Loucy (cell line): Measurements from ENCODE around the gene KCNAB3.

Experiments
- H2AFZ ChIP-seq: fragments of 200-600 bp; sonication (generic); 2 replicates; pipeline ENCODE4 v1.6.0; 2016; ENCODE audit warnings: antibody characterized with exemption, mild to moderate bottlenecking, low read length, moderate library complexity
- H3F3A ChIP-seq: fragments of 200-600 bp; 2 replicates; pipeline ENCODE4 v1.6.0; 2016; ENCODE audit warnings: antibody characterized with exemption, low read depth, mild to moderate bottlenecking
- H3K27me3 ChIP-seq: fragments of 200-600 bp; sonication (generic); 2 replicates; pipeline ENCODE4 v1.6.1; 2014; ENCODE audit warnings: low read length, mild to moderate bottlenecking; ENCODE audit not compliant: insufficient read depth, poor library complexity, severe bottlenecking
- H3K36me3 ChIP-seq: fragments of 200-600 bp; sonication (generic); 2 replicates; pipeline ENCODE4 v1.6.1; 2016; ENCODE audit warnings: low read length; ENCODE audit not compliant: insufficient read depth
- H3K4me1 ChIP-seq: fragments of 200-600 bp; sonication (generic); 2 replicates; pipeline ENCODE4 v1.5.1; 2014; ENCODE audit warnings: low read length, mild to moderate bottlenecking; ENCODE audit not compliant: insufficient read depth, poor library complexity, severe bottlenecking
- H3K4me2 ChIP-seq: fragments of 200-600 bp; sonication (generic); 2 replicates; pipeline ENCODE4 v1.6.0; 2014; ENCODE audit warnings: antibody characterized with exemption, low read length, low read depth, mild to moderate bottlenecking; ENCODE audit not compliant: poor library complexity, severe bottlenecking
- H3K4me3 ChIP-seq: fragments of 200-600 bp; sonication (generic); 2 replicates; pipeline ENCODE4 v1.5.1; 2014; ENCODE audit warnings: low read length, mild to moderate bottlenecking, mixed read lengths; ENCODE audit not compliant: poor library complexity, severe bottlenecking
- H3K79me2 ChIP-seq: fragments of 200-600 bp; sonication (generic); 2 replicates; pipeline ENCODE4 v1.6.1; 2014; ENCODE audit warnings: low read length; ENCODE audit not compliant: insufficient read depth
- H3K9ac ChIP-seq: fragments of 200-600 bp; sonication (generic); 2 replicates; pipeline ENCODE4 v1.6.0; 2014; ENCODE audit warnings: mild to moderate bottlenecking, low read depth, low read length, moderate library complexity; ENCODE audit not compliant: poor library complexity, severe bottlenecking
- H3K9me2 ChIP-seq: fragments of 200-600 bp; sonication (generic); replicated peaks from 2 replicates; pipeline ENCODE4 v1.6.1; 2016; ENCODE audit warnings: low read depth, low read length, mixed read lengths
- H3K9me3 ChIP-seq: fragments of 200-600 bp; sonication (generic); 2 replicates; pipeline ENCODE4 v1.6.1; 2014; ENCODE audit warnings: mild to moderate bottlenecking, antibody characterized with exemption, low read length, low read depth; ENCODE audit not compliant: insufficient read depth
- H4K20me1 ChIP-seq: fragments of 200-600 bp; sonication (generic); 2 replicates; pipeline ENCODE4 v1.6.0; 2014; ENCODE audit warnings: antibody characterized with exemption, low read length, mild to moderate bottlenecking; ENCODE audit not compliant: insufficient read depth, poor library complexity, severe bottlenecking
- EZH2phosphoT487 ChIP-seq: fragments of 200-600 bp; IDR thresholded peaks from 2 replicates; pipeline ENCODE4 v1.6.1; 2018; ENCODE audit warnings: antibody characterized with exemption, mild to moderate bottlenecking, moderate library complexity, borderline replicate concordance
- TF ChIP-seq, protein P1 (sequence below): fragments of 200-600 bp; sonication (generic); conservative IDR thresholded peaks from 2 replicates; pipeline ENCODE4 v1.5.1; 2014; ENCODE audit warnings: mild to moderate bottlenecking, antibody characterized with exemption, low read length

KCNAB3 gene

DNA sequence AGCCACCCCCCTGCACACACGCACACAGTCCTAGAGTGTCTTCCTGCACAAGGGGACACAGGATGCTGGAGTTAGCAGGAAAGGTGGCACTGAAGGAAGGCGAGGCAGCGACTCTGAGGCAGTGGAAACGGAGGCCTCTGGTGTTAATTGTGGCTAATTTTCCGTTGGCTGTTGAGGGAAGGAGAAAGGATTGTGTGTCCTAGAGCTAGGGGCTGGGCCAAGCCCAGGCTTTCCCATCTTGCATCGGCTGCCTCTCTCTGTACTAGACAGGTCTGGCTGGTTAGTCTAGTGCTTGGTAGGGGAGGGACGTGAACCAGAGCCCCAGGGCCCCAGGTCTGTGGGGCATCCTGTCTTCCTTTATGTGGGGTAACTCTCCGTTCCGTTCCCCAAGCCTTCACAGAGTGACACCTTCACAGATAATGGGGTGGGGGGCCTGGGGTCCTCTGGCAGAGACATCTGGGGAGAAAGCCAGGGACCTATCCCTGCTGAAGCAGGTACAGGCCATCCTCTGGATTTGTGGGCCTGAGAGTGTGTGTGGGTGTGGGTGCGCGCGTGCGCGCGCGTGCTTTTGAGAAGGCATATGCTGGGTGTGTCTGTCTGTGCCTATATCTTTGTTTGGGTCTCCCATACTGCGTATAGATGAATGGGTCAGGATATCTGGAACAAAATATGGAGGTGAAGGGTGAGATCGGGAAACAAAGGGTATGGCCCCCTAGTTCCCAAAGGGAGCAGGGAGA lies 41.3 kb downstream of the KCNAB3 start, which contains the start of gene CHD3:
Gene CHD3 (plus strand): TSS at position 606 of the 737 bp plus-strand sequence. CDS start 212 bp downstream, outside the sequence.
- Histone ChIP-seq H3K4me2 (peak within 1 kb of the TSS; percentile 96), H3K9me2 (no peaks in the 10 kb centered on the region), H3K36me3 (peaks cover 35% of the 10 kb centered on the region; the same call in 1 of the 2 replicates), H3K4me1 (peaks cover 28% of the 10 kb centered on the region), H3K9me3 (no peaks in the 10 kb centered on the region), H3K27me3 (no peaks in the 10 kb centered on the region), H2AFZ (no peak within 1 kb of the TSS), H3K79me2 (peaks cover 72% of the 10 kb centered on the region), H3K9ac (peak within 1 kb of the TSS; percentile 89), H3F3A (peaks cover 12% of the 10 kb centered on the region), H4K20me1 (peaks cover 33% of the 10 kb centered on the region), H3K4me3 (peak within 1 kb of the TSS; percentile 89)
- TF ChIP-seq EZH2phosphoT487, result no peak
- TF ChIP-seq, protein P1, sequence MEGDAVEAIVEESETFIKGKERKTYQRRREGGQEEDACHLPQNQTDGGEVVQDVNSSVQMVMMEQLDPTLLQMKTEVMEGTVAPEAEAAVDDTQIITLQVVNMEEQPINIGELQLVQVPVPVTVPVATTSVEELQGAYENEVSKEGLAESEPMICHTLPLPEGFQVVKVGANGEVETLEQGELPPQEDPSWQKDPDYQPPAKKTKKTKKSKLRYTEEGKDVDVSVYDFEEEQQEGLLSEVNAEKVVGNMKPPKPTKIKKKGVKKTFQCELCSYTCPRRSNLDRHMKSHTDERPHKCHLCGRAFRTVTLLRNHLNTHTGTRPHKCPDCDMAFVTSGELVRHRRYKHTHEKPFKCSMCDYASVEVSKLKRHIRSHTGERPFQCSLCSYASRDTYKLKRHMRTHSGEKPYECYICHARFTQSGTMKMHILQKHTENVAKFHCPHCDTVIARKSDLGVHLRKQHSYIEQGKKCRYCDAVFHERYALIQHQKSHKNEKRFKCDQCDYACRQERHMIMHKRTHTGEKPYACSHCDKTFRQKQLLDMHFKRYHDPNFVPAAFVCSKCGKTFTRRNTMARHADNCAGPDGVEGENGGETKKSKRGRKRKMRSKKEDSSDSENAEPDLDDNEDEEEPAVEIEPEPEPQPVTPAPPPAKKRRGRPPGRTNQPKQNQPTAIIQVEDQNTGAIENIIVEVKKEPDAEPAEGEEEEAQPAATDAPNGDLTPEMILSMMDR, result no peak

DNA sequence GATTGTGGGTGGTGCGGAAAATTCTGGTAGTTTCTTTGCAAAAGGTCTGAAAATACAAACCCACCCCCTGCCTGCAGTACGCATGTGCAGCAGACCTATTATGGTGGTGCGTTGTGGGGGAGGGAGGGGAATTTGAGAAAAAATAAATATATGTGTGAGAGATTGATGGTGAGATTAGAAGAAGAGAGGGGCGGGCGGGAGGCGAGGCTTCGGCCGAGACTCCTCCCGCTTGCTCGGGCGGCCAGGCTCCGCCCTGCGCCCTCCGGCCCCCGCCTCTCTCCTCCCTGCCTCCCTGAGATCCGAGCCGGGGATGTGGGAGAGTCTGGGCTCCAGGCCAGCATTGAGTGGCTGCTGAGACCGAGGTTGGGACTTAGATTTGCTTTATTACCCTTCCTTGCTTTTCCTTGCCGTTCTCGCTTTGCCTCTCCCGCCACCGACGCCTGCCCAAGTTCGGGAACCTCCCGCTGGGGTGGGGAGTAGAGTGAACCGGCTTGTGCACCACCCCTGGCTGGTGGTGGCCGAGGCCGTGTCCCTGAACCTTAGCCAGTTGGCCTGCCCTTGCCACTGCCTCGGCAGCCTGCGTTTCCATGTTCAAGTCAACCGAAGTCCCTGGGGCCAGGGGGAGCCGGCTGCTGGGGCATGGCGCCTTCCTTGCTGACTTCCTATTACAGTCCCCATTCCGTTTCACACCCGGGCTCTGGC lies 42.0 kb downstream of the KCNAB3 start:
- no peak for TF ChIP-seq EZH2phosphoT487
- TF ChIP-seq, protein P1, result no peak
- H3K4me2 ChIP-seq, result peak overlapping the region; percentile 97
- H3K4me3 ChIP-seq, result peak overlapping the region; percentile 89
- peaks cover 12% of the 10 kb centered on the region for H3F3A ChIP-seq
- no peaks in the 10 kb centered on the region for H3K9me3 ChIP-seq
- H3K4me1 ChIP-seq, result peaks cover 35% of the 10 kb centered on the region
- no peaks in the 10 kb centered on the region for H3K9me2 ChIP-seq
- H2AFZ ChIP-seq, result no peak overlapping the region
- H3K9ac ChIP-seq, result peak overlapping the region; percentile 98
- peaks cover 33% of the 10 kb centered on the region for H4K20me1 ChIP-seq
- no peaks in the 10 kb centered on the region for H3K27me3 ChIP-seq
- peaks cover 79% of the 10 kb centered on the region for H3K79me2 ChIP-seq
- peaks cover 30% of the 10 kb centered on the region; the same call in 1 of the 2 replicates for H3K36me3 ChIP-seq

DNA sequence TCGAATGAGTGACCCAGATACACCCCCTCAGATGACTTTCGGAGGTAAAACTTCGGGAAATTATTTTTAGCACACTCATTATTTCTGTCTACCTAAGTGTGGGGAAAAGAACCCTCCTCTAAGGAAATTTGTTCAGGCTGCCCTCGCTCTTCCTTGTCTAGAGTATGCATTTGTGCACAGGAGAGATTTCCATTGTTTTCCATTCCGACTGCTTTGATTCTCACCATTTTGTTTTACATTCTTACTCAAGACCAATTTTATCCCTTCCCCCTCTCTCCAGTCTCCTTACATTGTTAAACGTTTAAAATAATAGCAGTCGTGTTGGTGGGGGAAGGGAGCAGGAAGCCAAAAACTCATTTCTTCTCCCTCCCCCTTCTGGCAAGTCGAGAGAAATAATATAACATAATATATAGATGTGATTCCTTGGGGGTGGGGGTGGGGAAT lies 42.6 kb downstream of the KCNAB3 start:
- peaks cover 28% of the 10 kb centered on the region; the same call in 1 of the 2 replicates for H3K36me3 ChIP-seq

More for the DNA sequence above, 42.6 kb downstream of the KCNAB3 start:
- peaks cover 41% of the 10 kb centered on the region for H3K4me1 ChIP-seq
- peak overlapping the region; percentile 89 for H3K4me3 ChIP-seq
- H3K79me2 ChIP-seq, result peaks cover 83% of the 10 kb centered on the region
- H3K27me3 ChIP-seq, result no peaks in the 10 kb centered on the region
- peak overlapping the region; percentile 98 for H3K9ac ChIP-seq
- peaks cover 12% of the 10 kb centered on the region for H3F3A ChIP-seq
- H3K4me2 ChIP-seq, result peak overlapping the region; percentile 97
- H3K9me3 ChIP-seq, result no peaks in the 10 kb centered on the region
- TF ChIP-seq EZH2phosphoT487, result no peak
- TF ChIP-seq, protein P1, result no peak; the same call in 1 of the 2 replicates
- no peaks in the 10 kb centered on the region for H3K9me2 ChIP-seq
- H2AFZ ChIP-seq, result no peak overlapping the region
- peaks cover 33% of the 10 kb centered on the region for H4K20me1 ChIP-seq
